Cardiac muscle cell (in vitro differentiated cells and primary cell): ENCODE results near the gene ITM2C. TPM values are rescaled to one million over a fixed set of nuclear protein-coding genes. Genes with fewer than 3 reads are reported as not detected.
A peak's percentile ranks its signal among the peaks of the same experiment; 100 is the strongest.

ENCODE experiments used
- DNase-seq, 2 donors: peaks; one replicate each; pipeline versions ENCODE4 v3.0.0 to v3.0.0-alpha.2; 2010 to 2017; ENCODE audit warnings: low read depth in 1 of 2, low spot score in 1 of 2
- H3K27ac ChIP-seq: fragments of 200-600 bp; sonication (generic); 2 replicates; pipeline ENCODE4 v1.5.1; 2016
- H3K27me3 ChIP-seq: fragments of 200-600 bp; sonication (generic); 2 replicates; pipeline ENCODE4 v1.6.0; 2016; ENCODE audit warnings: control low read depth
- H3K36me3 ChIP-seq: fragments of 200-600 bp; sonication (generic); 2 replicates; pipeline ENCODE4 v1.5.1; 2016; ENCODE audit warnings: control low read depth
- H3K4me1 ChIP-seq: fragments of 200-600 bp; sonication (generic); 2 replicates; pipeline ENCODE4 v1.8.1; 2017; ENCODE audit warnings: low read depth, mild to moderate bottlenecking, mixed run types
- H3K4me3 ChIP-seq: fragments of 200-600 bp; sonication (generic); 2 replicates; pipeline ENCODE4 v1.5.1; 2016; ENCODE audit warnings: mild to moderate bottlenecking
- H3K9me3 ChIP-seq: fragments of 200-600 bp; sonication (generic); 2 replicates; pipeline ENCODE4 v1.5.1; 2017; ENCODE audit warnings: low read depth, mild to moderate bottlenecking, control low read depth
- polyA plus RNA-seq: library from polyadenylated mRNA; unstranded; fragments of >200 nt; fragmentation: Nextera tagmentation; extraction: Ambion mirVana; gene quantifications from 2 replicates; pipeline ENCODE4 v1.2.1, GENCODE V29; 2016
- total RNA-seq: library from RNA; depleted of rRNA; stranded (reverse); fragments of >200 nt; gene quantifications from 2 replicates; pipeline ENCODE4 v1.2.3, GENCODE V29; 2016
- TF ChIP-seq, protein P1 (sequence below): IDR thresholded peaks from 2 replicates; pipeline ENCODE4 v1.5.1; 2012; ENCODE audit warnings: low read depth, mild to moderate bottlenecking, low read length

The ITM2C gene
- total and polyA plus RNA-seq, 2 experiments from 2014 or later = 411 to 484 TPM

GRCh38 chr2:230871361-230872150 is 6.8 kb downstream of the ITM2C start:
- H3K36me3 ChIP-seq = peaks cover 21% of the 10 kb centered on the region
- H3K4me1 ChIP-seq = peaks cover 59% of the 10 kb centered on the region
- no peaks in the 10 kb centered on the region for H3K9me3 ChIP-seq
- TF ChIP-seq, protein P1, sequence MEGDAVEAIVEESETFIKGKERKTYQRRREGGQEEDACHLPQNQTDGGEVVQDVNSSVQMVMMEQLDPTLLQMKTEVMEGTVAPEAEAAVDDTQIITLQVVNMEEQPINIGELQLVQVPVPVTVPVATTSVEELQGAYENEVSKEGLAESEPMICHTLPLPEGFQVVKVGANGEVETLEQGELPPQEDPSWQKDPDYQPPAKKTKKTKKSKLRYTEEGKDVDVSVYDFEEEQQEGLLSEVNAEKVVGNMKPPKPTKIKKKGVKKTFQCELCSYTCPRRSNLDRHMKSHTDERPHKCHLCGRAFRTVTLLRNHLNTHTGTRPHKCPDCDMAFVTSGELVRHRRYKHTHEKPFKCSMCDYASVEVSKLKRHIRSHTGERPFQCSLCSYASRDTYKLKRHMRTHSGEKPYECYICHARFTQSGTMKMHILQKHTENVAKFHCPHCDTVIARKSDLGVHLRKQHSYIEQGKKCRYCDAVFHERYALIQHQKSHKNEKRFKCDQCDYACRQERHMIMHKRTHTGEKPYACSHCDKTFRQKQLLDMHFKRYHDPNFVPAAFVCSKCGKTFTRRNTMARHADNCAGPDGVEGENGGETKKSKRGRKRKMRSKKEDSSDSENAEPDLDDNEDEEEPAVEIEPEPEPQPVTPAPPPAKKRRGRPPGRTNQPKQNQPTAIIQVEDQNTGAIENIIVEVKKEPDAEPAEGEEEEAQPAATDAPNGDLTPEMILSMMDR = no peak
- H3K4me3 ChIP-seq = no peak overlapping the region
- peak overlapping the region; percentile 92 for H3K27ac ChIP-seq
- DNase-seq = no peak
- H3K27me3 ChIP-seq = no peaks in the 10 kb centered on the region

DNA sequence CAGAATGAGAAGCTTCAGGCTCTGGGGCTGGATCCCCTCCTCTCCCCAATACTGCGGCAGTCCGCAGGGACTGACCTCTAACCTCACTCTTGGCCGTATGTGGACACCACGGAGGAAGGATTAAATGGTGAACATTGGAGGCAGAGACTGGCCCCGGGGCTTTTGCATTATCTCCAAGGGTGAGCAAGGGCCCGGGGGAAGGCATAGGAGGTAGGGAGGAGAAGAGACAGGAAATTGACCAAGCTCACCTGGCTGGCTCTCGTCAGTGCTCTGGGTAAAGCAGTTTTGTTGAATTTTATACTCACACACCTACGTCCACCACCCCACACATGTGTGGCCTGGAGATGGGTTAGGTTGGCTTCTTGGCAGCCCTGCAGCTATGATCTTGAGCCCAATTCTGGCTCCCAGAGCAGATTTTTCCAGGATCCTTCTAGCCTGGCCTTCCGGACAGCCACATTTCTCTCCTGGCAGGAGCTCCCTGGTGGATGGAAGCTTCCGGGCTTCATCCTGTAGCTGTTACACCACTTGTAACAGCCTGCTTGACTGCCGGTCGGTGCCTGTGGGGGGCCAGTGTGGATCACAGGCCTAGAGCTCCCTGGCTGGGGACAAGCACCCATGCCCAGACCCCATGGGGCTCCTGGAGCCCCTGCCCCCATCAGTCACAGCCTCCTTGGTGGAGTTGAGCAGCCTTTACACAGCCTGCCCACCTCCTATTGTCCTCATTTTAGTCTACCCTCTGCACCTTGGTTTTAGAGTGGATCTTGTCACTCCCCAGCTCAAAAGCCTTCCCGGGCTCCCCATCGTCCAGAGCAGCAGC is 7.6 kb downstream of the ITM2C start:
- Histone ChIP-seq H3K36me3 (peaks cover 26% of the 10 kb centered on the region), H3K27me3 (no peaks in the 10 kb centered on the region), H3K27ac (peak overlapping the region; percentile 92), H3K9me3 (no peaks in the 10 kb centered on the region), H3K4me1 (peaks cover 53% of the 10 kb centered on the region), H3K4me3 (no peak overlapping the region)
- DNase-seq = no peak
- TF ChIP-seq, protein P1 = no peak

GRCh38 chr2:230872968-230873660 is 8.4 kb downstream of the ITM2C start:
- Histone ChIP-seq H3K4me1 (peaks cover 46% of the 10 kb centered on the region), H3K4me3 (no peak overlapping the region), H3K36me3 (peaks cover 34% of the 10 kb centered on the region), H3K9me3 (no peaks in the 10 kb centered on the region), H3K27me3 (no peaks in the 10 kb centered on the region), H3K27ac (no peak overlapping the region)
- TF ChIP-seq, protein P1 = no peak
- DNase-seq = no peak

- Histone ChIP-seq H3K36me3 (peaks cover 36% of the 10 kb centered on the region), H3K27me3 (no peaks in the 10 kb centered on the region), H3K4me1 (peaks cover 39% of the 10 kb centered on the region), H3K27ac (no peak overlapping the region), H3K9me3 (no peaks in the 10 kb centered on the region), H3K4me3 (no peak overlapping the region)
- TF ChIP-seq, protein P1 = no peak
- no peak for DNase-seq
Measured at GRCh38 chr2:230873661-230874401, 9.1 kb downstream of the ITM2C start.

DNA sequence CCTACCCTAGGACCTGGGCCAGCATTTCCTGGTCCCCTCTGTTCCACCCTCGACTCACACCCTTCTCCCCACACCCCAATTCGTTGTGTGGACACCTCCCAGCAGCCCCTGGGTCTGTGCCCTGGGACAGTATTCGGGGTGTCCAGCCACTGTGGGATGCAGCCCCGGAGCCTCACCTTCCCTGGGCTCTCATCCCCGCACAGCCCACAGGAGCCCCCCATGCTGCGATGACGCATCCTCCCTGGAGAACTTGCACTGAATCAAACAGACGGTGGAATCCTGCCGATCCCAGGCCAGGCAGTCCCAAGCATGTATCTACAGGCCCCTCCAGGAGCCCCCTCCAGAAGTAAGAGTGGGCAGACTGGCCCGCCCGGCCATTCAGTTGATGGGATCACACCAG is 9.7 kb downstream of the ITM2C start:
- no peak for DNase-seq
- H3K27ac ChIP-seq = no peak overlapping the region
- no peaks in the 10 kb centered on the region for H3K9me3 ChIP-seq
- H3K27me3 ChIP-seq = no peaks in the 10 kb centered on the region
- no peak overlapping the region for H3K4me3 ChIP-seq
- peaks cover 32% of the 10 kb centered on the region for H3K4me1 ChIP-seq
- peaks cover 36% of the 10 kb centered on the region for H3K36me3 ChIP-seq
- TF ChIP-seq, protein P1 = no peak
